Breast epithelium (tissue), 4 donors: Measurements from ENCODE around the gene HPS3. TPM values are rescaled to one million over a fixed set of nuclear protein-coding genes. Genes with fewer than 3 reads are reported as not detected.
"Not testable (repeated sequence)": the region's sequence is repeated elsewhere in the genome, so short reads cannot be mapped to it uniquely, and the experiment has no call there.

Source experiments
- DNase-seq, 2 donors: peaks; one replicate each; pipeline ENCODE4 v3.0.0-alpha.2; 2019; ENCODE audit warnings: low spot score in 2 of 2
- H3K27ac ChIP-seq, 2 donors: fragments of 200-600 bp; sonication (generic) in 1 of 2; one replicate each; pipeline ENCODE4 v1.5.1; 2016 to 2019; ENCODE audit warnings: mild to moderate bottlenecking in 1 of 2
- H3K27me3 ChIP-seq, 2 donors: fragments of 200-600 bp; sonication (generic) in 1 of 2; one replicate each; pipeline versions ENCODE4 v1.5.1 to v1.6.0; 2017 to 2019; ENCODE audit warnings: control low read depth in 1 of 2, mild to moderate bottlenecking in 1 of 2
- H3K36me3 ChIP-seq: fragments of 200-600 bp; one replicate; pipeline ENCODE4 v1.5.1; 2019
- H3K4me1 ChIP-seq, 2 donors: fragments of 200-600 bp; sonication (generic); one replicate each; pipeline ENCODE4 v1.5.1; 2016 to 2019; ENCODE audit warnings: control low read depth in 1 of 2
- H3K4me3 ChIP-seq, 3 donors: fragments of 200-600 bp; sonication (generic); 1 replicate in 2 of 3; 2 replicates in 1 of 3; pipeline ENCODE4 v1.5.1; 2016 to 2019; ENCODE audit warnings: mild to moderate bottlenecking in 3 of 3, moderate library complexity in 2 of 3
- H3K9me3 ChIP-seq, 2 donors: fragments of 200-600 bp; sonication (generic) in 1 of 2; one replicate each; pipeline ENCODE4 v1.5.1; 2016 to 2019; ENCODE audit warnings: control low read depth in 1 of 2
- CTCF ChIP-seq, 3 donors: fragments of 450-650 bp; IDR thresholded peaks; one replicate each; pipeline ENCODE4 v1.5.1; 2016 to 2017; ENCODE audit warnings: antibody characterized with exemption in 3 of 3, mild to moderate bottlenecking in 3 of 3, moderate library complexity in 3 of 3
- POLR2A ChIP-seq: fragments of 450-650 bp; IDR thresholded peaks from one replicate; pipeline ENCODE4 v1.6.1; 2016; ENCODE audit warnings: antibody characterized with exemption, mild to moderate bottlenecking, moderate library complexity
- POLR2AphosphoS5 ChIP-seq, 3 donors: sonication (generic); formaldehyde crosslinking; IDR thresholded peaks; one replicate each; pipeline ENCODE4 v1.6.1; 2017; ENCODE audit warnings: antibody characterized with exemption in 3 of 3
- intact Hi-C: fragments of 100-400 bp; cut with DNase I; formaldehyde crosslinking; loops from one replicate; pipeline ENCODE4 v1.15.1; 2023; ENCODE audit warnings: low total_unique reads
- total RNA-seq, 3 donors: library from RNA; depleted of rRNA; stranded (reverse); fragments of >200 nt; gene quantifications; one replicate each; pipeline ENCODE4 v1.1.0, GENCODE V29; 2016

HPS3 gene
- total RNA-seq, 3 donors from 2014 or later: 14.4 to 27.1 (median 26.2) TPM

GRCh38 chr3:149214702-149215101, 85.3 kb downstream of the HPS3 start:
- H3K27ac ChIP-seq: no peak overlapping the region
- intact Hi-C loops: loop anchor here (5.0 kb wide), 1 partner anchor 828 kb away; no protein-coding TSS in a partner anchor
- no peaks in the 10 kb centered on the region for H3K27me3 ChIP-seq
- no peaks in the 10 kb centered on the region for H3K36me3 ChIP-seq
- no peak overlapping the region for H3K4me3 ChIP-seq
- no peak for DNase-seq
- no peak for TF ChIP-seq POLR2AphosphoS5 (IDR thresholded peaks at IDR 0.05)
- no peak for TF ChIP-seq POLR2A
- no peak for TF ChIP-seq CTCF (IDR thresholded peaks at IDR 0.05)
- no peaks in the 10 kb centered on the region for H3K4me1 ChIP-seq
- H3K9me3 ChIP-seq: no peaks in the 10 kb centered on the region

GRCh38 chr3:149215515-149215914, 86.1 kb downstream of the HPS3 start:
- H3K27ac ChIP-seq: no peak overlapping the region
- intact Hi-C loops: loop anchor here (5.0 kb wide), 1 partner anchor 827 kb away; no protein-coding TSS in a partner anchor

GRCh38 chr3:149216193-149216869, 86.9 kb downstream of the HPS3 start:
- no peaks in the 10 kb centered on the region for H3K4me1 ChIP-seq
- H3K27ac ChIP-seq: peak overlapping the region in 1 of 2 donors; percentile 22
- no peak for DNase-seq
- H3K9me3 ChIP-seq: no peaks in the 10 kb centered on the region
- intact Hi-C loops: loop anchor here (5.0 kb wide), 1 partner anchor 826 kb away; no protein-coding TSS in a partner anchor
- H3K27me3 ChIP-seq: no peaks in the 10 kb centered on the region
- H3K4me3 ChIP-seq: no peak overlapping the region
- H3K36me3 ChIP-seq: no peaks in the 10 kb centered on the region
- TF ChIP-seq POLR2A: no peak
- TF ChIP-seq POLR2AphosphoS5 (IDR thresholded peaks at IDR 0.05): no peak
- no peak for TF ChIP-seq CTCF (IDR thresholded peaks at IDR 0.05)

More at GRCh38 chr3:149215515-149215914, 86.1 kb downstream of the HPS3 start:
- H3K9me3 ChIP-seq: no peaks in the 10 kb centered on the region
- no peak overlapping the region for H3K4me3 ChIP-seq
- TF ChIP-seq POLR2A: no peak
- TF ChIP-seq CTCF (IDR thresholded peaks at IDR 0.05): no peak
- no peak for TF ChIP-seq POLR2AphosphoS5 (IDR thresholded peaks at IDR 0.05)
- no peaks in the 10 kb centered on the region for H3K36me3 ChIP-seq
- no peak for DNase-seq
- H3K27me3 ChIP-seq: no peaks in the 10 kb centered on the region
- no peaks in the 10 kb centered on the region for H3K4me1 ChIP-seq

- TF ChIP-seq CTCF (IDR thresholded peaks at IDR 0.05) (no peak), POLR2AphosphoS5 (IDR thresholded peaks at IDR 0.05) (no peak), POLR2A (no peak)
- Histone ChIP-seq H3K36me3 (no peaks in the 10 kb centered on the region), H3K27me3 (no peaks in the 10 kb centered on the region), H3K4me1 (no peaks in the 10 kb centered on the region), H3K9me3 (no peaks in the 10 kb centered on the region), H3K4me3 (no peak overlapping the region), H3K27ac (no peak overlapping the region)
- no peak for DNase-seq
- intact Hi-C loops: loop anchor here (5.0 kb wide), 1 partner anchor 825 kb away; no protein-coding TSS in a partner anchor
Observed at GRCh38 chr3:149217347-149217746, 87.9 kb downstream of the HPS3 start.

- H3K36me3 ChIP-seq, DNase-seq, H3K9me3 ChIP-seq, H3K4me1 ChIP-seq, H3K27ac ChIP-seq, H3K27me3 ChIP-seq: not testable (repeated sequence)
- intact Hi-C loops: loop anchor here (5.0 kb wide), 1 partner anchor 823 kb away; no protein-coding TSS in a partner anchor
- peak overlapping the region in 1 of 3 donors; percentile 0 for H3K4me3 ChIP-seq
Observed at GRCh38 chr3:149219380-149220121, 90.1 kb downstream of the HPS3 start.
